Mesothelial cell of epicardium (in vitro differentiated cells): ENCODE measurements around the gene BCAN. TPM values are rescaled to one million over a fixed set of nuclear protein-coding genes. Genes with fewer than 3 reads are reported as not detected.

Source experiments
- DNase-seq, 2 experiments: peaks; one replicate each; pipeline ENCODE4 v3.0.0; 2021; ENCODE audit warnings: low spot score in 2 of 2; ENCODE audit not compliant: unreplicated experiment in 2 of 2
- H3K27ac Mint-ChIP-seq: 2 replicates; pipeline ENCODE4 v1.8.0; 2021; ENCODE audit warnings: mixed read lengths
- H3K27me3 Mint-ChIP-seq: 2 replicates; pipeline ENCODE4 v1.8.0; 2021; ENCODE audit warnings: low read depth, mixed read lengths
- H3K36me3 Mint-ChIP-seq: 2 replicates; pipeline ENCODE4 v1.8.0; 2021; ENCODE audit warnings: mixed read lengths
- H3K4me1 Mint-ChIP-seq: 2 replicates; pipeline ENCODE4 v1.8.0; 2021; ENCODE audit warnings: mixed read lengths
- H3K4me3 Mint-ChIP-seq: 2 replicates; pipeline ENCODE4 v1.8.0; 2021; ENCODE audit warnings: mild to moderate bottlenecking, moderate library complexity, mixed read lengths
- H3K9me3 Mint-ChIP-seq: 2 replicates; pipeline ENCODE4 v1.8.0; 2021; ENCODE audit warnings: mixed read lengths
- CTCF ChIP-seq: fragments of 200-600 bp; sonication (generic); IDR thresholded peaks from one replicate; pipeline ENCODE4 v1.5.0; 2021; ENCODE audit warnings: antibody characterized with exemption; ENCODE audit not compliant: unreplicated experiment
- total RNA-seq: library from RNA; stranded (reverse); gene quantifications from 3 replicates; pipeline ENCODE4 v1.2.1, GENCODE V29; 2021

BCAN gene
- total RNA-seq, 1 donor from 2014 or later = 0.85 TPM

GRCh38 chr1:156595016-156595415 is 46.9 kb upstream of the BCAN start:
- TF ChIP-seq CTCF = no peak
- Mint-ChIP-seq H3K36me3 (peaks cover 19% of the 10 kb centered on the region), H3K27ac (peak overlapping the region; percentile 35)

GRCh38 chr1:156596426-156596825 is 45.5 kb upstream of the BCAN start:
- Mint-ChIP-seq H3K4me1 (peaks cover 27% of the 10 kb centered on the region), H3K27me3 (no peaks in the 10 kb centered on the region), H3K4me3 (no peak overlapping the region), H3K36me3 (peaks cover 19% of the 10 kb centered on the region), H3K9me3 (no peaks in the 10 kb centered on the region), H3K27ac (no peak overlapping the region)
- no peak for TF ChIP-seq CTCF
- DNase-seq = no peak

More at GRCh38 chr1:156595016-156595415, 46.9 kb upstream of the BCAN start:
- no peak for DNase-seq
- Mint-ChIP-seq H3K4me3 (no peak overlapping the region), H3K9me3 (no peaks in the 10 kb centered on the region), H3K4me1 (peaks cover 24% of the 10 kb centered on the region), H3K27me3 (no peaks in the 10 kb centered on the region)

GRCh38 chr1:156598125-156598524 is 43.8 kb upstream of the BCAN start:
- no peaks in the 10 kb centered on the region for H3K27me3 Mint-ChIP-seq
- H3K36me3 Mint-ChIP-seq = peaks cover 19% of the 10 kb centered on the region
- no peak for TF ChIP-seq CTCF
- H3K9me3 Mint-ChIP-seq = no peaks in the 10 kb centered on the region
- H3K4me3 Mint-ChIP-seq = no peak overlapping the region
- no peak for DNase-seq
- peaks cover 30% of the 10 kb centered on the region for H3K4me1 Mint-ChIP-seq
- no peak overlapping the region for H3K27ac Mint-ChIP-seq

- H3K4me3 Mint-ChIP-seq = no peak overlapping the region
- no peak for TF ChIP-seq CTCF
- no peaks in the 10 kb centered on the region for H3K27me3 Mint-ChIP-seq
- H3K27ac Mint-ChIP-seq = no peak overlapping the region
- peaks cover 30% of the 10 kb centered on the region for H3K4me1 Mint-ChIP-seq
- no peak for DNase-seq
- H3K36me3 Mint-ChIP-seq = peaks cover 19% of the 10 kb centered on the region
- H3K9me3 Mint-ChIP-seq = no peaks in the 10 kb centered on the region
These were observed 43.0 kb upstream of the BCAN start for GRCh38 chr1:156598731-156599432.

- Mint-ChIP-seq H3K4me1 (peaks cover 27% of the 10 kb centered on the region), H3K9me3 (no peaks in the 10 kb centered on the region), H3K4me3 (peak overlapping the region; percentile 97), H3K27me3 (no peaks in the 10 kb centered on the region), H3K27ac (no peak overlapping the region), H3K36me3 (peaks cover 19% of the 10 kb centered on the region)
- TF ChIP-seq CTCF = peak; percentile 36
- DNase-seq = no peak
These were observed 42.1 kb upstream of the BCAN start for GRCh38 chr1:156599811-156600210.
